Spleen (tissue), 7 donors: ENCODE data around the gene THBS2.

Experiments
- POLR2A ChIP-seq, 3 donors: fragments of 450-650 bp; IDR thresholded peaks; one replicate each; pipeline ENCODE4 v1.5.1; 2017; ENCODE audit warnings: antibody characterized with exemption in 3 of 3, mild to moderate bottlenecking in 1 of 3
- TF ChIP-seq, protein P1 (sequence below), 11 experiments: fragments of 200-600 bp in 7 of 11; fragments of 450-650 bp in 4 of 11; sonication (generic) in 4 of 11; IDR thresholded peaks in 8 of 11; conservative IDR thresholded peaks in 3 of 11; 1 replicate in 7 of 11; 2 replicates in 4 of 11; pipeline versions ENCODE4 v1.4.0 to v1.8.0; 2016 to 2021; ENCODE audit warnings: antibody characterized with exemption in 11 of 11, inconsistent platforms in 4 of 11, mild to moderate bottlenecking in 1 of 11
- donor health status: DM: no; HTN: no; CAD: no; lungs with moderate emphysema.
- donor health status: DM: no; HTN: no; CAD: no.
- donor health status: DM: no; HTN: no; CAD: no.

DNA sequence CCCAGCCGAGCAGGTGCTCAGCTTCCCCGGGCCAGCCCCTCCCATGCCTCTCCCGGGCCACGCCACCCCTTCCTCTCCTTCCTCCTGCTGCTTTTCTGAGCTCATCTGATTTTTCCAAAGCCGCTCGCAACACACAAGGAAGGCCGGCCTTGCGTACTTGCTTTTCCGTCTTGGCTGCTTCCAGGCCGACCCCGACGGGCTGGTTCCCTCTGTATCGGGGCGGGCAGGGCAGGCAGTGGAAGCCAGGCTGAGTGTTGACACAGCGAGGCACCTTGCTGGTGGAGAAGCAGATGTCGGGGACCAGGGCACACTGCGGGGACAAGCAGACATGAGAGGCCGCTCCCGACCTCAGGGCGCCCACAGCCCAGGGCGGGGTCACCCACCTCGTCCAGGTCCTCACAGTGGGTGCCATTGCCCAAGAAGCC is 21.1 kb downstream of the THBS2 start:
- TF ChIP-seq, protein P1, sequence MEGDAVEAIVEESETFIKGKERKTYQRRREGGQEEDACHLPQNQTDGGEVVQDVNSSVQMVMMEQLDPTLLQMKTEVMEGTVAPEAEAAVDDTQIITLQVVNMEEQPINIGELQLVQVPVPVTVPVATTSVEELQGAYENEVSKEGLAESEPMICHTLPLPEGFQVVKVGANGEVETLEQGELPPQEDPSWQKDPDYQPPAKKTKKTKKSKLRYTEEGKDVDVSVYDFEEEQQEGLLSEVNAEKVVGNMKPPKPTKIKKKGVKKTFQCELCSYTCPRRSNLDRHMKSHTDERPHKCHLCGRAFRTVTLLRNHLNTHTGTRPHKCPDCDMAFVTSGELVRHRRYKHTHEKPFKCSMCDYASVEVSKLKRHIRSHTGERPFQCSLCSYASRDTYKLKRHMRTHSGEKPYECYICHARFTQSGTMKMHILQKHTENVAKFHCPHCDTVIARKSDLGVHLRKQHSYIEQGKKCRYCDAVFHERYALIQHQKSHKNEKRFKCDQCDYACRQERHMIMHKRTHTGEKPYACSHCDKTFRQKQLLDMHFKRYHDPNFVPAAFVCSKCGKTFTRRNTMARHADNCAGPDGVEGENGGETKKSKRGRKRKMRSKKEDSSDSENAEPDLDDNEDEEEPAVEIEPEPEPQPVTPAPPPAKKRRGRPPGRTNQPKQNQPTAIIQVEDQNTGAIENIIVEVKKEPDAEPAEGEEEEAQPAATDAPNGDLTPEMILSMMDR (IDR thresholded peaks at IDR 0.05 in 8 of 11, conservative IDR thresholded peaks at IDR 0.05 in 3 of 11) = no peak
- no peak for TF ChIP-seq POLR2A (IDR thresholded peaks at IDR 0.05)
